IMR-90 (cell line): ENCODE data around the gene DCHS2. TPM values are rescaled to one million over a fixed set of nuclear protein-coding genes. Genes with fewer than 3 reads are reported as not detected.

Experiments
- ATAC-seq: fragments of 200-7000 bp; cut with Tn5 transposase; 2 replicates; pipeline ENCODE4 v1.9.1; 2020; ENCODE audit warnings: low read depth, mild to moderate bottlenecking, moderate library complexity
- BruUV-seq: library from RNA; stranded (reverse); fragments of 400-500 nt; replicated peaks from 2 replicates; lab custom pipeline; 2021; lab: Mats Ljungman, UMichigan
- CTCF ChIA-PET: fragments of 300-600 bp; formaldehyde crosslinking; extraction: SDS; loops from one replicate; lab custom pipeline; 2021; ENCODE audit warnings: antibody characterized with exemption; lab: Yijun Ruan, JAX
- POLR2A ChIA-PET: fragments of 300-600 bp; sonication (Branson Sonifier 250); formaldehyde crosslinking; loops from one replicate; lab custom pipeline; 2022; ENCODE audit warnings: antibody characterized with exemption; ENCODE audit not compliant: unreplicated experiment; lab: Charles Lee
- DNase-seq: peaks from one replicate; pipeline ENCODE4 v3.0.0; 2013
- H2AFZ ChIP-seq: replicated peaks from 2 replicates; pipeline ENCODE3; 2013; ENCODE audit warnings: low read length, mild to moderate bottlenecking; ENCODE audit not compliant: poor library complexity
- H2AK5ac ChIP-seq: 2 replicates; pipeline ENCODE4 v1.6.1; 2013; ENCODE audit warnings: low read depth, low read length, inconsistent platforms
- H2AK9ac ChIP-seq: replicated peaks from 2 replicates; pipeline ENCODE3; 2013; ENCODE audit warnings: mild to moderate bottlenecking, low read depth, low read length, moderate library complexity; ENCODE audit not compliant: poor library complexity
- H2BK120ac ChIP-seq: 2 replicates; pipeline ENCODE4 v1.6.1; 2013; ENCODE audit warnings: low read depth, low read length, inconsistent platforms
- H2BK15ac ChIP-seq: 3 replicates; pipeline ENCODE4 v1.6.1; 2013; ENCODE audit warnings: low read depth, low read length, inconsistent platforms
- H2BK20ac ChIP-seq: 2 replicates; pipeline ENCODE4 v1.6.1; 2013; ENCODE audit warnings: low read depth, mild to moderate bottlenecking, inconsistent platforms, low read length, moderate library complexity
- H2BK5ac ChIP-seq: 2 replicates; pipeline ENCODE4 v1.6.1; 2013; ENCODE audit warnings: mild to moderate bottlenecking, low read depth, low read length, inconsistent platforms; ENCODE audit not compliant: poor library complexity, severe bottlenecking
- H3K14ac ChIP-seq: replicated peaks from 2 replicates; pipeline ENCODE4 v1.6.1; 2013; ENCODE audit warnings: low read depth, low read length, inconsistent platforms
- H3K18ac ChIP-seq: 2 replicates; pipeline ENCODE4 v1.6.1; 2013; ENCODE audit warnings: low read depth, low read length, control low read depth
- H3K23ac ChIP-seq: 2 replicates; pipeline ENCODE4 v1.6.1; 2013; ENCODE audit warnings: low read depth, low read length, inconsistent platforms
- H3K27ac ChIP-seq: 2 replicates; pipeline ENCODE4 v1.5.1; 2013; ENCODE audit warnings: mild to moderate bottlenecking, control low read depth, low read length; ENCODE audit not compliant: insufficient read depth
- H3K27me3 ChIP-seq: 2 replicates; pipeline ENCODE4 v1.6.1; 2013; ENCODE audit warnings: low read length; ENCODE audit not compliant: control insufficient read depth, insufficient read depth
- H3K36me3 ChIP-seq: 2 replicates; pipeline ENCODE4 v1.6.1; 2013; ENCODE audit warnings: low read length, mixed read lengths; ENCODE audit not compliant: control insufficient read depth, insufficient read depth
- H3K4ac ChIP-seq: 2 replicates; pipeline ENCODE4 v1.6.1; 2013; ENCODE audit warnings: low read depth, low read length, inconsistent platforms
- H3K4me1 ChIP-seq: 2 replicates; pipeline ENCODE4 v1.6.1; 2013; ENCODE audit warnings: low read length, mixed read lengths; ENCODE audit not compliant: control insufficient read depth, insufficient read depth
- H3K4me2 ChIP-seq: 2 replicates; pipeline ENCODE4 v1.6.1; 2013; ENCODE audit warnings: low read depth, mild to moderate bottlenecking, control low read depth, low read length, moderate library complexity
- H3K4me3 ChIP-seq: 2 replicates; pipeline ENCODE4 v1.5.1; 2013; ENCODE audit warnings: low read depth, mild to moderate bottlenecking, control low read depth, low read length, moderate library complexity; ENCODE audit not compliant: insufficient read depth
- H3K56ac ChIP-seq: 2 replicates; pipeline ENCODE4 v1.6.1; 2013; ENCODE audit warnings: low read length, inconsistent platforms; ENCODE audit not compliant: insufficient read depth; ENCODE audit errors: extremely low read depth
- H3K79me1 ChIP-seq, 2 experiments: 2 replicates each; pipeline ENCODE4 v1.6.1; 2013; ENCODE audit warnings: low read length in 2 of 2, inconsistent platforms in 1 of 2, low read depth in 1 of 2
- H3K9ac ChIP-seq: 2 replicates; pipeline ENCODE4 v1.6.1; 2013; ENCODE audit warnings: low read depth, low read length, control low read depth
- H3K9me1 ChIP-seq: 2 replicates; pipeline ENCODE4 v1.6.1; 2013; ENCODE audit warnings: low read length, inconsistent platforms; ENCODE audit not compliant: insufficient read depth
- H3K9me3 ChIP-seq: 2 replicates; pipeline ENCODE4 v1.6.1; 2013; ENCODE audit warnings: low read length; ENCODE audit not compliant: control insufficient read depth, insufficient read depth
- H4K20me1 ChIP-seq: 2 replicates; pipeline ENCODE4 v1.6.1; 2013; ENCODE audit warnings: low read length, inconsistent platforms; ENCODE audit not compliant: insufficient read depth
- H4K5ac ChIP-seq: 2 replicates; pipeline ENCODE4 v1.6.1; 2013; ENCODE audit warnings: mild to moderate bottlenecking, low read depth, low read length, control low read depth
- H4K8ac ChIP-seq, 2 experiments: 2 replicates each; pipeline ENCODE4 v1.6.1; 2013; ENCODE audit warnings: low read depth in 2 of 2, low read length in 2 of 2, control low read depth in 1 of 2, inconsistent platforms in 1 of 2
- H4K91ac ChIP-seq: 2 replicates; pipeline ENCODE4 v1.6.1; 2013; ENCODE audit warnings: low read depth, low read length, inconsistent platforms; ENCODE audit not compliant: insufficient read depth
- CHD1 ChIP-seq: IDR thresholded peaks from 2 replicates; pipeline ENCODE4 v1.6.1; 2012; ENCODE audit warnings: low read depth, low read length, improper control_type of control experiment
- FOS ChIP-seq: fragments of 150-350 bp; IDR thresholded peaks from 2 replicates; pipeline ENCODE4 v1.6.1; 2016; ENCODE audit warnings: low read depth, low read length
- MAFK ChIP-seq: IDR thresholded peaks from 2 replicates; pipeline ENCODE4 v1.6.1; 2012; ENCODE audit warnings: low read depth, low read length, improper control_type of control experiment
- NFE2L2 ChIP-seq: fragments of 150-350 bp; IDR thresholded peaks from 2 replicates; pipeline ENCODE4 v1.6.1; 2016; ENCODE audit warnings: low read depth, mild to moderate bottlenecking, low read length
- RFX5 ChIP-seq: IDR thresholded peaks from 2 replicates; pipeline ENCODE4 v1.8.0; 2012; ENCODE audit warnings: low read depth, mild to moderate bottlenecking, low read length, moderate library complexity
- SMC3 ChIP-seq: fragments of 150-350 bp; IDR thresholded peaks from 2 replicates; pipeline ENCODE4 v1.6.1; 2016; ENCODE audit warnings: low read depth, mild to moderate bottlenecking, antibody characterized with exemption, low read length, moderate library complexity
- WGBS, 2 experiments: methylation state at CpG; one replicate each; pipeline versions ENCODE4 v1.1.5 to v1.1.7; 2013; ENCODE audit warnings: missing lambda C conversion rate in 2 of 2; ENCODE audit not compliant: insufficient read length in 1 of 2; ENCODE audit errors: extremely low coverage in 2 of 2; 5-methylcytosine and 5-hydroxymethylcytosine counted together
- dilution Hi-C: fragments of 300-500 bp; cut with HindIII; formaldehyde crosslinking; loops from one replicate; pipeline ENCODE4 v1.14.3; 2018; ENCODE audit warnings: low sequenced_read_pairs; ENCODE audit not compliant: unreplicated experiment
- in situ Hi-C: fragments of 300-500 bp; cut with MboI; formaldehyde crosslinking; loops from 3 replicates; pipeline ENCODE4 v1.14.3; 2019; ENCODE audit warnings: low sequenced_read_pairs, inconsistent platforms, mixed read lengths
- intact Hi-C: fragments of 100-400 bp; cut with micrococcal nuclease; formaldehyde crosslinking; loops from 2 replicates; pipeline ENCODE4 v1.10.0; 2022
- polyA plus RNA-seq, 3 experiments: library from polyadenylated mRNA; depleted of rRNA; stranded (reverse); fragments of >200 nt; gene quantifications; 2 replicates each; pipeline ENCODE4 v1.2.3, GENCODE V29; 2012; ENCODE audit warnings: low replicate concordance in 1 of 3
- total RNA-seq: library from RNA; depleted of rRNA; stranded (reverse); fragments of >200 nt; gene quantifications from 2 replicates; pipeline ENCODE4 v1.2.3, GENCODE V29; 2012

The DCHS2 gene
- total and polyA plus RNA-seq, 2 of the 4 experiments (the other 2 are of a cell fraction), result not detected

- no peaks in the 10 kb centered on the region for H3K4me1 ChIP-seq
- 68% methylated on average over 6 of the region's 6 CpGs; no CpG with 5 or more reads in 1 of the 2 experiments for whole genome bisulfite sequencing, 2 experiments
- no peaks in the 10 kb centered on the region for H3K36me3 ChIP-seq
- H3K9me3 ChIP-seq, result no peaks in the 10 kb centered on the region
- TF ChIP-seq SMC3 (no peak), NFE2L2 (no peak), RFX5 (no peak), FOS (no peak), CHD1 (no peak), MAFK (no peak)
- no peak overlapping the region for H2AK9ac ChIP-seq
- ChIA-PET CTCF (no interaction called here), POLR2A (no interaction called here)
- H4K8ac ChIP-seq, result no peak overlapping the region
- BruUV-seq, result no TSS peak
- no peak overlapping the region for H4K91ac ChIP-seq
- no peak overlapping the region for H3K4ac ChIP-seq
- H2AK5ac ChIP-seq, result no peak overlapping the region
- H3K4me3 ChIP-seq, result no peak overlapping the region
- H3K23ac ChIP-seq, result no peak overlapping the region
- H3K9ac ChIP-seq, result no peak overlapping the region
- no peak overlapping the region for H4K5ac ChIP-seq
- no peaks in the 10 kb centered on the region; the same call in 1 of the 2 replicates for H3K27me3 ChIP-seq
- no peak overlapping the region for H2BK5ac ChIP-seq
- no peaks in the 10 kb centered on the region for H3K79me1 ChIP-seq
- H3K56ac ChIP-seq, result no peak overlapping the region
- H4K20me1 ChIP-seq, result no peaks in the 10 kb centered on the region
- no peak overlapping the region for H3K4me2 ChIP-seq
- H2AFZ ChIP-seq, result no peak overlapping the region
- intact Hi-C loops, result no loop called here
- H3K9me1 ChIP-seq, result no peaks in the 10 kb centered on the region
- dilution Hi-C loops, result no loop called here
- in situ Hi-C loops, result no loop called here
- H3K18ac ChIP-seq, result no peak overlapping the region
- H3K14ac ChIP-seq, result no peak overlapping the region
- no peak overlapping the region for H3K27ac ChIP-seq
- no peak for DNase-seq
- H2BK15ac ChIP-seq, result no peak overlapping the region
- H2BK120ac ChIP-seq, result no peak overlapping the region
- H2BK20ac ChIP-seq, result no peak overlapping the region
- ATAC-seq, result no peak
These were observed 70.0 kb downstream of the DCHS2 start for GRCh38 chr4:154421618-154422017.
